Activated T-helper 1 cell treated with Interleukin-2 at 50 U/mL for 16 hours (primary cell): ENCODE measurements around the gene MADD.

Source experiments
- DNase-seq: peaks from one replicate; pipeline ENCODE4 v3.0.0-alpha.2; 2020; ENCODE audit warnings: low read depth

The MADD gene

DNA sequence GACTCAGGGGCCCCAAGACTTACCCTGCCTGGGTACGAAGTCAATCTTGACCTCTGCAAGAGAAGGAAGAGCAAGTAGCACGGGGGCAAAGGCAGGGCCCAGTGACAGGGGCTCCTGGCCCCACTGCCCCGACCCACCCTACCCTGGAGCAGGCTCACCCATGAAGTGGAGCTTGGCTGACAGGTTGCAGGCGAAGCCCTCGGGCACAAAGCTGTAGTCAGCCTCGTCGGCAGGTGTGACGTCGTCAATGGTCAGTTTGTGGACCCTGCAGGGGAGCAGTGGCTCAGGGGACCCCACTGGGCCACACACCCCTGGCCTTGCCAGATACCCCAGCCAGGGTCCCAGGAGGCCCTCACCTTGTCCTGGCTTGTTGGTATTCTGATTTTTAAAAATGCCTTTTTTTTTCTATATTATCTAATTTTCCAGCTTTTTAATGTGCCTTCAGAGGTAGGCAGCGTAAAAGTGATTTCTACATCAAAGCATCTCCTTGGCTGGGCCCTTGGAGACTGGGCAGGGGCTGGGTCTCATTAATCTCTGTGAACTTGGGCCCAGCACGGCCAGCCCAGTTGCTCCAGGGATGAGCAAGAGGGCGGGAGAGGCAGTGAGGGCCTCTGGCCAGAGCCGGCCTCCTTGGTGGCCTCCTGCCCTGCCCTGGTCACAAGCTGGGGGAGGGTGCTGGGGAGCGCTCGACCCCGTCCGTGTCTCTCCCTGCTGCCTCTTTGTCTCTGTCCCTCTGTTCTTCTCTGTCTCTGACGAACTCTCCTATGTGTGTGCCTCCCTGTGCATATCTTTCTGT, 71.2 kb downstream of the MADD start:
- no peak for DNase-seq

DNA sequence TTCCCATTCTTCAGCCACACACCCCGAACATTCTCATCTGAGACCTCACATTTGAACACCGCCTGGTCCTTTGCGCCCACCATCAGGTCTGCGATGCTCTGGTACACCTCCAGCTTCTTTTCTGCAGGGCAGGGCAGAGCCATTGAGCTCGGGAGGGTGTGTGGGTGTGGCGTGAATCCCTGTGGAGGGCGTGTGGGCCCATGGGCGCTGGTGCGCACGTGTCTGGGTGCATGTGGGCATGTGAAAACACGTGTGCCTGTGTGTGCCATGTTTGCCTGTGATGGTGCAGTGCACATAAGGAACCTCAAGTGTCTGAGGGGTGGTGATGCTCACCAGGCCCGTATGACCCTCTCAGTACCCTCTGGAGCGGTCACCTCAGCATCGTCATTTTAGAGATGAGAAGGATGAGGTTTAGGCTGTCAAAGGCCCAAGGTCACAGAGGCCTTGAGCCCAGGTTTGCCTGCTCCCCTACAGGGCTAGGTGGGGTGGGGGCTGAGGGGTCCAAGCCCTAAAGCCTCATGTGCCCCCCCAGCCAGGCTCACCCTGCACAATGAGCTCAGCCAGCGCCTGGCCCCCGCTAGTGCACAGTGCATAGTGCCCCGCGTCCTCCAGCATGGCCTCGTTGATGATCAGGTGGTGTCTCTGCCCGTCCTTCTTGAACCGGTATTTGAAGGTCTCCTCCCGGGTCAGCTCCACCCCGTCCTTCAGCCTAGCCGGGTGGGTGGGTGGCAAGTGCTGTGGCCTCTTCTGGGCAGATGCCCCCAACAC, 72.3 kb downstream of the MADD start:
- DNase-seq = no peak

- DNase-seq = no peak
Measured at GRCh38 chr11:47342854-47343253, 72.9 kb downstream of the MADD start.

DNA sequence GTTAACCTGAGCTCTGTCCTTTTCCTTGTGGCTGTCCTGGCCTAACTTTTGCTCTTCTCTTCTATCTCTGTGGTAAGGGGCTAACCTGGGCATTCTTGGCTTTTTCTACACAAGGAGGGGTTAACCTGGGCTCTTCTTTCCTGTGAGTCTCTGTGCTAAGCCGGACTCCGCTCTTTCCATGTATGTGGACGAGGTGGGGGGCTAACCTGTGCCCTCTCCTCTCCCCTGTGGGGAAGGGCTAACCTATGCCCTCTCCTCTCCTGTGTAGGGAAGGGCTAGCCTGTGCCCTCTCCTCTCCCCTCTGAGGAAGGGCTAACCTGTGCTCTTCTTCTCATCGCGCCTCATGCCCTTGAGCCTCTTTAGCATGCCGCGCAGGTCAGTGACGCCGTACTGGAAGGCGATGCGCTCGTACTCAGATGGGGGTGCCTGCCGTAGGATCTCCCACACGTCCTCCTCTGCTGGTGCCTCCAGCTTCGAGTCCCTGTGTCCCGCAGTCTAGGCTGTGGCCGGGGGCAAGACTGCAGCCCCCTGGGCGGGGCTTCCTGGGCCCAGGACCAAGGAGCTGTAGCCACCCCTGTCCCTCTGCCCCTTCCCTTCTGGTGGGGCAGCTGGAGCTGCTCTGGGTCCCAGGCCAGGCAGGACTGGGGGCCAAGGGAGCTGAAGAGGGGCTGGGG, 76.1 kb downstream of the MADD start:
- no peak for DNase-seq

- no peak for DNase-seq
Measured at GRCh38 chr11:47347137-47347536, 77.2 kb downstream of the MADD start.

GRCh38 chr11:47348131-47348802, 78.3 kb downstream of the MADD start:
- no peak for DNase-seq

- no peak for DNase-seq
Measured at GRCh38 chr11:47348859-47349258, 78.9 kb downstream of the MADD start.

DNA sequence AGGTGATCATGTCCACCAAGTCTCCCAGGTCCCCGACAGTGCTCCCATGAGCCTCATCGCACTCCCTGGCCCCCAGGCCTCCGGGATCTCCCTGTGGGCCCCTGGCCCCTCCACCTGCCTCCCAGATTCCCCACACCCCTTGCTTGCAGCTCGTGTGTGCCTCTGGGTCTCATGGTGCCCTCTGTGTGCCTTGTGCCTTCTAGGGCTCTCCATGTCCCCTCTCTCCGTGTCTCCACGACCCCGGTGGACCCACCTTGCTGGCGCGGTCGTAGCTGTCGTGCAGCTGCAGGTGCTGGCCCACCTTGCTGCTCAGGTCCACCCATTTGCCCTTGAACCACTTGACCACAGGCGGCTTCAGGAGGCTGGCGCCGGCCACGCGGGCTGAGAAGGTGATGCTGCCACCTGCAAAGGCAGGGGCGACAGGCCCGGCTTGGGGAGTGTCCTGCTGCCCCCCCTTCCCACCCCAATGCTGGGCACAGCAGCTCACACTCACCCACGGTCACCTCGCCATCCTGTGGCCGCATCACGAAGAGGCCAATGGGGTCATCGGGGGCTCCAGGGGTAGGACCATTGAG, 79.7 kb downstream of the MADD start:
- no peak for DNase-seq

DNA sequence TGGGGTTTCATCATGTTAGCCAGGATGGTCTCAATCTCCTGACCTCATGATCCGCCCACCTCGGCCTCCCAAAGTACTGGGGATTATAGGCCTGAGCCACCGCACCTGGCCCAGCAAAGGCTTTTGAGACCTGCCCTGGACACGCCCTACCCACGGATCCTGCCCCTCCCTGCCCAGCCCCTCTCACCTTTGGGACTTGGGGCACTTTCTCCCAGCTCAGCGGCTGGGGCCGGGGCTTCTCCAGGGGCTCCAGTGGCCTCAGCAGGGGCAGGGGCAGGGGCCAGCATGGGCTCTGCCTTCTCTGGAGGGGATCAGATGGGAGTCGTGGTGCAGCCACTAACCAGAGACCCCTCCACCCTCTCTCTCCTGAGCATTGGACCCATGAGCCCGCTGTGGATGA, 80.4 kb downstream of the MADD start:
- DNase-seq = no peak

GRCh38 chr11:47351156-47352126, 81.5 kb downstream of the MADD start:
- no peak for DNase-seq

GRCh38 chr11:47352556-47352955, 82.6 kb downstream of the MADD start, which contains the start of gene MYBPC3:
MYBPC3 (minus strand) TSS chr11:47352702; CDS start chr11:47352647, 55 bp downstream.
- DNase-seq = no peak

DNA sequence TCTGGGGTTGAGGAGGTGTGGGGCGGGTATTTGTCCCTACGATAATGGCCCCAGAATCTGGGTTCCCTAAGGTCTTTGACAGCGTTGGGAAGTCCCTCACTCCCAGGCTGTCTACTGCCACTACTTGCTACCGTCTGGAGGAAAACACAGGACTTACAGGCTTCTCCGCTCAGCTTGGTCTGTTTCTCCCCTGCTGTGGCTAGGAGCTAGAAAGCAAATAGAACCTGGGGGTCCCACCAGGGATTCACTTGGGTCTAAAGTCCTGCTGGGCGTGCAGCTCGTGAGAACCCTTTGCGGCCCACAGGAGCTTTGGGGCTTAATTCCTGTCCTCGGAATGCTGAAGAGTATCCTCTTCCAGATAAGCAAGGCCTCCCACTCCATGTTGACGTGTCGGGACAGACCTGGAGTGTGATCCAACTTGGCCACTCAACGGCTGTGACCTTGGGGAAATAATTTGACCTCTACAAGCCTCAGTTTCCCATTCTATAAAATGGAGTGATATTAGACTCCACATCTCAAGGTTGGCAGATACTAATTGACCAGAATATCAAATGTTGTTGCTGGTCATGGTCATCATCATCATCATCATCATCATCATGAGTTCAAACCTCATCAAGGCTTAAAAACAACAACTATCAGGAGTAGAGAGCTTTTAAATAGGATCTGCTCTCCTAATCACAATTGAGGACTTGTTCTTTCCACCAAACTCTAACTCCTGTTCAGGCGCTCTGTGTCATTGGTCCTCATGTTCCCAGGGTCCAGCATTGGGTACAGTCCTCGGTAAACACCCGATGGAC, 84.2 kb downstream of the MADD start:
- DNase-seq = no peak

- DNase-seq = no peak
Measured at GRCh38 chr11:47354913-47355282, 85.0 kb downstream of the MADD start.

DNA sequence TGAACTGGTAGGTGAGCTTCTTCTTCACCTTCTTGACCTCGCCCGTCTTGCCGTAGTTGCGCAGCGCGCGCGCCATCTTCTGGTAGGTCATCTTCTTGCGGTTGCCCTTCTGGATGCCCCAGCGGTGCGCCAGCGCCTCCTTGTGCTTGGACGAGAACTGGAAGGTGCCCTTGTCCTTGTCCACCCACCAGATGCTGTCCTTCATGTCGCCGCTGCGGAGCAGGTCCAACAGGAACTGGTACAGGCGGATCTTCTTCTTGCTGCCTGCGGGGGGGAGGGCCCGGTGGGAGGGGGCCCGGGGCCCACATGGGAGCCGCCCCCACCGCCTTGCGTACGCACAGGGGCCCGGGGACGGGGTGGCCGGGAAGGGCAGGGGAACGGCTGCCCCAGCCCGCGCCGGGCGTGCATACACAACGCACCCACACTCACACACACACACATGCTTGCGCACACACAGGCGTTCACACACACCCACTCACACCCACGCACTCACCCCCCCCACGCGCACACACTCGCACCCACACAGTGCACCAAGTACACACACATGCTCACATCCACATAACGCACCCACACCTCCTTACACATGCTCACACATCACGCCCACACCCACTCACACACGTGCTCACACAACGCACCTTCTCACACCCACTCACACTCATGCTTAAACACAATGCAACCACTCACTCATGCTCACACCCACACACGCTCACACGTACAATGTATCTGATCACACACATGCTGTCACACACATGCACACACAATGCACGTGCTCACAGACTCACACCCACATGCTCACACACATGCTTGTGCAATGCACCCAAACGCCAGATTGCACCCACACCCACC, 85.6 kb downstream of the MADD start:
- DNase-seq = no peak

DNA sequence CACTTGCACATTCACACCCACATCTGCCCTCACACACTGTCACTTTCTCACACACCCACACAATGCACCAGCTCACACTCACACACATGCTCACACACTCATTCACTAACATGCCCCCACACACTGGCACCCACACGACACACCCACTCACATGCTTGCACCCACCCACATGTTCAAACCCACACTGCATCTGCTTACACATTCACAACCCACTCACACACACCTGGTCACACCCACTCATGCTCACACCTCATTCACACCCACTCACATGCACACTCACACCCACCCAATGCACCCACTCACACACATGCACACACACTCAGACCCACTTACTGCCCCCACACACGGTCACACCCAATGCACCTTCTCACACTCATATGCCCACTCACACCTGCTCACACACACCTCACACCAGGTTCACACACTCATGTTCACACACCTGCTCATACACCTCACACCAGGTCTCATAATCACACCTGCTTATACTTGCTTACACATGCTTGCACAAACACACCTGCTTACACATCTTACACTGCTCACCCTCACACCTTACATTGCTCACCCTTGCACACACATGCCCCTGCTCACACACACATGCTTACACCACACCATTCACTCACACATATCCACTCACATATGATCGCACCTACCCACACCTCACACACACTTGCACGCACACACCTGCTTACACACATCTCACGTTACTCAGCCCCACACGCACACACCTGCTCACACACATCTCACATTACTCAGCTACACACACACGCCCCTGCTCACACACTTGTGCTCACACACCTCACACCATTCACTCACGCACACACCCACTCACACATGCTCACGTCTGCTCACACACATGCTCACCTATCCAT, 86.4 kb downstream of the MADD start:
- DNase-seq = no peak

DNA sequence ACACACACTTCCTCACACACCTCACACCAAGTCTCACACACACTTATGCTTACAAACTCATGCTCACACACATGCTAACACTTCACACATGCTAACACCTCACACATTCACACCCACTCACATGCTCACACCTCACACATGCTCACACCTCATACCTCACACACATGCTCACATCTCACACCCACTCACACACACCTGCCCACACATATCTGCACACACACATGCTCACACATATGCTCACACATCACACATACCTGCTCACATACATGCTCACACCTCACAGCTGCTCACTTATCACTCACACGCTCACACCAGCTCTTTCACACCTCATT, 87.0 kb downstream of the MADD start:
- no peak for DNase-seq

GRCh38 chr11:47357985-47358730, 88.2 kb downstream of the MADD start:
- DNase-seq = no peak

DNA sequence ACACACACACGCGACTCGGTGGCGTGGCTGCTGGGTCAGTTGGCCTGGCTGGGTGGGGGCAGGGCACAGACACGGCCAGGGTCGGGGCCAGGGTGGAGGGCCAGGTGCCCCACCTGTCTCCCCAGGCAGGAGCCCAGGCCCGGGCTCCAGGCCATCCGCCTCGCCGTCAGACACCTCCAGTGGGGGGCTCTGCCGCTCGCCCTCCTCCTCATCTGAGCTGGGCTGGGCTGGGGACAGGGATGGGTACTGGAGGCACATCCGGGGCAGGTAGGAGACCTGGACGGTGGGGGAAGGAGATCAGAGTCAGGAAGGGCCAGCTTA, 88.8 kb downstream of the MADD start:
- no peak for DNase-seq
